ENCODE results near the gene GNA12. TPM values are rescaled to one million over a fixed set of nuclear protein-coding genes. Genes with fewer than 3 reads are reported as not detected.

Gene GNA12
- polyA plus RNA-seq, 1 experiment = 95.3 TPM

- no peak for DNase-seq (ENCODE audit: low read depth)
- H3K27me3 ChIP-seq (ENCODE audit: control insufficient read depth, insufficient read depth, low read length) = no peaks in the 10 kb centered on the region
- ChIA-PET CTCF (interaction anchor here (0.7 kb wide), 1 partner anchor 9 kb away, joined by 3 read pairs; no protein-coding TSS in a partner anchor), POLR2A (no interaction called here)
- no peak overlapping the region for H3K4me3 ChIP-seq (ENCODE audit: low read depth, low read length)
- no peak for TF ChIP-seq CTCF (IDR thresholded peaks at IDR 0.05; ENCODE audit: insufficient read depth, low read depth, low read length)
- no peaks in the 10 kb centered on the region for H3K36me3 ChIP-seq (ENCODE audit: control insufficient read depth, insufficient read depth, low read length)
These were observed 36.7 kb downstream of the GNA12 start for GRCh38 chr7:2807460-2807844.

DNA sequence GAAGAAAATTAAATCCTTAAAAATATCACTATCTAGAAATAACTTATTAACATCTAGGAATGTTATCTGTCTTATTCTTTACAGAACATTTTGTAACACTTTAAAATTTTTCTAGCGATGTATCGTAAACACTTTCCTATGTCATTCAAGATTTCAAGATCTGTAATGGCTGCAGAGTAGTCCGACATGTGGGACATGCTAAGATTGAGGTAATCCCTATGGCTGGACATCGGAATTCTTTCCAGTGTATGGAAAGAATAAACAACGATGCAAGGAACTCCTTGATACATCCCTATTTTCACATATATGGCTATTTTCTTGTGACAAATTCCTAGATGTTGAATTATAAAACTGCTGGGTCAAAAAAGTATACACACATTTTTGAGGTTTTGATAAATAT, 37.5 kb downstream of the GNA12 start:
- CTCF ChIA-PET = no interaction called here
- TF ChIP-seq CTCF (IDR thresholded peaks at IDR 0.05; ENCODE audit: insufficient read depth, low read depth, low read length) = no peak
- no peak for DNase-seq (ENCODE audit: low read depth)
- POLR2A ChIA-PET = no interaction called here
- no peaks in the 10 kb centered on the region for H3K27me3 ChIP-seq (ENCODE audit: control insufficient read depth, insufficient read depth, low read length)
- H3K4me3 ChIP-seq (ENCODE audit: low read depth, low read length) = no peak overlapping the region
- no peaks in the 10 kb centered on the region for H3K36me3 ChIP-seq (ENCODE audit: control insufficient read depth, insufficient read depth, low read length)

GRCh38 chr7:2805213-2805944, 38.7 kb downstream of the GNA12 start:
- ChIA-PET CTCF (interaction anchor here (1.2 to 1.6 kb wide), 4 partner anchors 9 to 20 kb away, joined by 4 read pairs; no protein-coding TSS in a partner anchor), POLR2A (interaction anchor here (0.5 kb wide), 1 partner anchor 1023 kb away, joined by 4 read pairs; no protein-coding TSS in a partner anchor)
- TF ChIP-seq CTCF (IDR thresholded peaks at IDR 0.05; ENCODE audit: insufficient read depth, low read depth, low read length) = no peak

GRCh38 chr7:2804227-2804763, 39.8 kb downstream of the GNA12 start:
- H3K4me3 ChIP-seq (ENCODE audit: low read depth, low read length) = no peak overlapping the region
- no peak for DNase-seq (ENCODE audit: low read depth)
- H3K27me3 ChIP-seq (ENCODE audit: control insufficient read depth, insufficient read depth, low read length) = no peaks in the 10 kb centered on the region
- no peaks in the 10 kb centered on the region for H3K36me3 ChIP-seq (ENCODE audit: control insufficient read depth, insufficient read depth, low read length)
- TF ChIP-seq CTCF (IDR thresholded peaks at IDR 0.05; ENCODE audit: insufficient read depth, low read depth, low read length) = no peak
- POLR2A ChIA-PET = interaction anchor here (0.7 kb wide), 1 partner anchor 14 kb away, joined by 3 read pairs; no protein-coding TSS in a partner anchor
- CTCF ChIA-PET = interaction anchor here (0.6 to 1.6 kb wide), 5 partner anchors 9 to 99 kb away, joined by 3 to 4 read pairs (median 4); no protein-coding TSS in a partner anchor

More at GRCh38 chr7:2805213-2805944, 38.7 kb downstream of the GNA12 start:
- DNase-seq (ENCODE audit: low read depth) = no peak
- Histone ChIP-seq H3K36me3 (ENCODE audit: control insufficient read depth, insufficient read depth, low read length) (no peaks in the 10 kb centered on the region), H3K4me3 (ENCODE audit: low read depth, low read length) (no peak overlapping the region), H3K27me3 (ENCODE audit: control insufficient read depth, insufficient read depth, low read length) (no peaks in the 10 kb centered on the region)

DNA sequence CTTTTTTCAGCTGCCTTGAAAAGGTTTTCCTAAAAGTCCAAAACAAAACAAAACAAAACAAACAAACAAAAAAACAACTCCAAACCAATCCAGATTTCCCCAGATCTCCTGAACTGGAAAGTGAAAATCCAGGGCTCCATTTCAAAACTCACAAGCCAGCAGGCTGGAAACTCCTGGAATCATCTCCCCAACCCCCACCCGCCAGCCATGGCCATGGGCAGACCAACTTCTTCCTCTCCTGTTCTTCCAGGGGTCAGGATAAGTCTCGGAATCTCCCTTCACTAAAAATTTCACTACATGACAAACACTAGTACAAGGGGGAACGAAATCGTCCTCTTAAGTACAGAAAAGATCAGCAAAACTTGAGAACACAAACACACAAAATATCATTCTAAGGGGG, 40.4 kb downstream of the GNA12 start:
- Histone ChIP-seq H3K36me3 (ENCODE audit: control insufficient read depth, insufficient read depth, low read length) (no peaks in the 10 kb centered on the region), H3K4me3 (ENCODE audit: low read depth, low read length) (no peak overlapping the region), H3K27me3 (ENCODE audit: control insufficient read depth, insufficient read depth, low read length) (no peaks in the 10 kb centered on the region)
- DNase-seq (ENCODE audit: low read depth) = no peak
- CTCF ChIA-PET = interaction anchor here (0.6 kb wide), 1 partner anchor 99 kb away, joined by 3 read pairs; no protein-coding TSS in a partner anchor
- POLR2A ChIA-PET = interaction anchor here (0.7 kb wide), 1 partner anchor 14 kb away, joined by 3 read pairs; no protein-coding TSS in a partner anchor
- no peak for TF ChIP-seq CTCF (IDR thresholded peaks at IDR 0.05; ENCODE audit: insufficient read depth, low read depth, low read length)
